Stimulated activated effector memory CD8-positive, alpha-beta T cell treated with anti-CD3 and anti-CD28 coated beads, Interleukin-12 subunit alpha, Interleukin-12 subunit beta, amount 100 ng/mL, for 72 hours (primary cell): ENCODE data around the gene CCDC175.

Experiments used
- ATAC-seq: fragments of 150-1000 bp; cut with Tn5 transposase; 2 replicates; pipeline ENCODE4 v1.10.0; 2021
- DNase-seq, 2 donors: peaks; one replicate each; pipeline ENCODE4 v3.0.0; 2021 to 2022; ENCODE audit warnings: low spot score in 2 of 2
- H3K27ac Mint-ChIP-seq: one replicate; pipeline ENCODE4 v1.8.0; 2022; ENCODE audit warnings: mild to moderate bottlenecking, mixed read lengths
- H3K36me3 Mint-ChIP-seq: one replicate; pipeline ENCODE4 v1.8.0; 2022; ENCODE audit warnings: mild to moderate bottlenecking, mixed read lengths
- H3K4me1 Mint-ChIP-seq: one replicate; pipeline ENCODE4 v1.8.0; 2022; ENCODE audit warnings: mixed read lengths
- H3K4me3 Mint-ChIP-seq: one replicate; pipeline ENCODE4 v1.8.0; 2022; ENCODE audit warnings: mild to moderate bottlenecking, mixed read lengths
- H3K9me3 Mint-ChIP-seq: one replicate; pipeline ENCODE4 v1.8.0; 2022; ENCODE audit warnings: mixed read lengths

CCDC175 gene

DNA sequence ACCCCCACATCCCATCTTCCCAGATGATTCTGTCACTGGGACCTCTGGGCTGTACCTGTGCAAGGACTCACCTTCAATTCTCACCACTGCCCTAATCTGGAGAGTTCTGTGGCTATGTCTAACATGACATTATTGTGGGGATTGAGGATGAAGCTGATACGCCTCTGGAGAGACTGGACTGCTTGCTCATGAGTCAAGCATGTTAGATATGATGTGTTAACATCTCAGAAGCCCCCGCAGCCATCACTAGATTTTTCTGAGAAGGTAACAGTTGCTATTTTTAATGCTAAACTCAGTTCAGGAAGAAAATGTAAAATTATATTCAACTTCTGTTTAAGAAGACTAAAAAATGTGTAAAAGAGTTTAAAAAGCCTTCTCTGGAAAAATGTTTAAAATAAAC is 66.6 kb downstream of the CCDC175 start:
- H3K4me3 Mint-ChIP-seq, result no peak overlapping the region
- H3K4me1 Mint-ChIP-seq, result no peaks in the 10 kb centered on the region
- no peaks in the 10 kb centered on the region for H3K36me3 Mint-ChIP-seq
- ATAC-seq (no peak), DNase-seq (no peak)
- H3K27ac Mint-ChIP-seq, result no peak overlapping the region
- H3K9me3 Mint-ChIP-seq, result no peaks in the 10 kb centered on the region

DNA sequence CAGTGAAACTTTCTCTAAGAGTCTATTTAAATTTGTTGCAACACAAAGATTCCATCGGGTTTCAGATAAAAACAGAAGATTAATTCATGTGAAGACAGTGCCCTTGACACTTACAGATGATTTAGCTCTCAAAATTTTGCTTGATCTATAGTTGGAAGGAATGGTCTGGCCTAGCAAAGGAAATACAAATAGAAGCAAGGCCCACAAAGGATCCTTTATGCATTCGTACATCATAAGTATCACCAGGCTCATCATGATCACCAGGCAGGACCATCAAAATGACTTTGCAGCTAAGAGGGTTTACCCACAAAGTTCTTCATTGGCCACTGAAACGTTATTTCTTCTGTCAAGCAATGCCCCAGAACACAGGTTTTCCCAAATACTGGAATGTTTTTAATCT is 67.5 kb downstream of the CCDC175 start:
- no peak for ATAC-seq
- H3K9me3 Mint-ChIP-seq, result no peaks in the 10 kb centered on the region
- no peaks in the 10 kb centered on the region for H3K4me1 Mint-ChIP-seq

DNA sequence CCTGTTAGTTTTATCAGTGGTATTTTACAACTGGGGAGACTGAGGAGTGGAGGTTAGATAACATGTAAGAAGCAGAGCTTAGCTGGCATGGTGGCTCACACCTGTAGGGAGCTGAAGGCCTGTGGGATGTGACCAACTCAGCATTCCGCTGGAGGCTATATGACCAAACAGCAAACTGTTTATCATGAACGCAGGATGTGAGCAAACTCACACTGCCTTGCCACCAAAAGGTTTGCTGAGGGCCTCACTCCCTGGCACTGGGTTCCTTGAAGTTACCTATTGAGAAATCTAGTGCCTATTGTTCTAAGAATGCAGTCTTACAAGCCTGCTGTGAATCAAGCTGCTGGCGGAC is 68.9 kb downstream of the CCDC175 start:
- Mint-ChIP-seq H3K4me1 (no peaks in the 10 kb centered on the region), H3K4me3 (no peak overlapping the region), H3K27ac (no peak overlapping the region), H3K9me3 (no peaks in the 10 kb centered on the region), H3K36me3 (no peaks in the 10 kb centered on the region)
- DNase-seq, result no peak
- no peak for ATAC-seq

More for the DNA sequence above, 67.5 kb downstream of the CCDC175 start:
- H3K4me3 Mint-ChIP-seq, result no peak overlapping the region
- H3K27ac Mint-ChIP-seq, result no peak overlapping the region
- no peaks in the 10 kb centered on the region for H3K36me3 Mint-ChIP-seq
- no peak for DNase-seq

DNA sequence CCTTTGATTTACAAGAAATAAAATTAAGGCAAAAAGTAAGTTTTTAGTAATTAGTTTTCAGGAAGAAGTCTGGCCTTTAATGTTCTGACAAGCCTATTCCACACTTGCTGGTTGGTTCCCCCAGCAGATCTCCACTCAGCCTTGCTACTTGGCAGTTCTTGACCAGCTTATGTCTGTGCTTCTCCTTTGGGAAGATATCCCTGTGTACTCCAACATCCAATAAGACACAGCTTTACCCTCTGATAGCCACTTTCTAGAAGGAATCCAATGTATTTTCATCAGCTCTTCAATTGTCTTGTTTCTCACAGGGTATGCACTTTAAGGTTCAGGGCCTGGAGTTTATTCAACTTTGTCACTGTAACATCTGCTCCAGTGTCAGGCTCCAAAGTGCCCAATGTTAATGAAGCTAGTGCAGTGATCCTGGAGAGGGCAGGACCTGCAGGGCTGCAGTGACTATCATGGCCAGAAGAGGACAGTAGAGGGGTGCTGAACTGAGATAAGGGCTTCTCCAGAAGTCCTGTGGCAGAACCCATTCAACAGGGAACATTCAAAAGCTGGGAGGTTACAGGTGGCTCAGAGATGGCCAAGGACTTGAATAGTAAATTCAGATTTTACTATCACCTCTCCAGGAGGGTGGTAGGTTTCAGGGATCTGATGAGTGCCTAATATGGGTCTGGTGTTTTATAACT is 69.4 kb downstream of the CCDC175 start:
- DNase-seq (peak; percentile 10 to 68), ATAC-seq (peak; percentile 71)
- H3K36me3 Mint-ChIP-seq, result no peaks in the 10 kb centered on the region
- no peaks in the 10 kb centered on the region for H3K9me3 Mint-ChIP-seq
- no peak overlapping the region for H3K4me3 Mint-ChIP-seq
- H3K27ac Mint-ChIP-seq, result no peak overlapping the region
- no peaks in the 10 kb centered on the region for H3K4me1 Mint-ChIP-seq

DNA sequence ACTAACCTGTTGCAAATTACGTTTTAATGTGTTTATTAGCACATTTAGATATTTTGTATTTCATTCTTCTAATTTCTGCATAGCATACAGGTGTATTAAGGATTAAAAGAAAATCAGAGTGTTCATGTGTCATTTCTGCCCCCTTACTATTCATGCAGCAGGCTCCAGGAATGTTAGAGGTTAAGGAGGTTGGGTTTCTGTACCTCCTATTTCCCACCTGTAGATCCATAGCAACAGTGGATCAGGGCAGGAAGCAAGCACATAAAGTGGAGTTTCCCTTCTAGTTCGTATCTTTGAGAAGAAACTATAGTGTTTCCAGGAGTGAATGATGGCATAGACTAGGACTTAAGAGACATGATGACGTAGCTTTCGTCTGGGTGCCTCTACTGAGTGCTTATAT is 73.4 kb downstream of the CCDC175 start:
- DNase-seq, result no peak
- no peaks in the 10 kb centered on the region for H3K4me1 Mint-ChIP-seq

DNA sequence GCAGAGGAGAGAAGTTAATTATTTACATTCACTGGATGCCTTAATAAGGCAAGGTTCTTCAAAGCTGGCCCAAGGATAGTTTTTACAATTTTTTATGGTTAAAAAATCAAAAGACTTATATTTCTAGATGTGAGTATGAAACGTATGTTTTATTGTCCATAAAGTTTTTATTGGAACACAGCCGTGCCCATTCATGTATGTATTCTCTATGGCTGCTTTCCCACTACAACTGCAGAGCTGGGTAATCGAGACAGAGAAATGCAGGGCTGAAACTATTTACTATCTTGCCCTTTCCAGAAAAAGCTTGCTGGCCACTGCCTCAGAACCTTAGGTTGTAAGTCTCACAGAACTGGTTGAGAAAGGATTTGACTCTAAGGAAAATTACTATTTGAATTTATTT is 75.9 kb downstream of the CCDC175 start:
- ATAC-seq, result no peak
- peaks cover 7% of the 10 kb centered on the region for H3K4me1 Mint-ChIP-seq
- no peaks in the 10 kb centered on the region for H3K9me3 Mint-ChIP-seq
- no peak overlapping the region for H3K4me3 Mint-ChIP-seq
- H3K27ac Mint-ChIP-seq, result no peak overlapping the region
- H3K36me3 Mint-ChIP-seq, result peaks cover 57% of the 10 kb centered on the region
- DNase-seq, result no peak

More for the DNA sequence above, 73.4 kb downstream of the CCDC175 start:
- Mint-ChIP-seq H3K27ac (no peak overlapping the region), H3K36me3 (peaks cover 33% of the 10 kb centered on the region), H3K4me3 (no peak overlapping the region), H3K9me3 (no peaks in the 10 kb centered on the region)
- no peak for ATAC-seq

DNA sequence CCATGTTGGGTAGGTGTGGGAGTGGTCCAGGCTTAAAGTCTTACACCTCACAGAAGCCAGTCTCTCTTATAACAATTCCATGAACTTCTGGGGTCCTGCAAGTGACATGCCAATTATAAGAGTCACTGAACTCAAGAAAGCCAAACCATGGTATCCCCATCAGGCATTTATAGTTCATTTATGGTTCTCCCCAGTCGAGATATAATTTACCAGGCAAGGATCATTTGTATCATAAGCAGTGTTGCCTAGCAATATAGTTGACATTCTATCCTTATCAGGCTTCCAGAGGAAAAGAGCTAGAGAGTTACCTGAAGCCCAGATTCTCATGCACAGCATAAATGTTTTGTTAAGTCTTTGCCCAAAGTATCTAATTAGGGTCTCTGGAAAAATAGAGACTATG is 84.2 kb downstream of the CCDC175 start:
- no peaks in the 10 kb centered on the region for H3K9me3 Mint-ChIP-seq
- no peak for DNase-seq
- H3K27ac Mint-ChIP-seq, result no peak overlapping the region
- H3K36me3 Mint-ChIP-seq, result peaks cover 91% of the 10 kb centered on the region
- ATAC-seq, result no peak
- H3K4me1 Mint-ChIP-seq, result peaks cover 30% of the 10 kb centered on the region
- no peak overlapping the region for H3K4me3 Mint-ChIP-seq

DNA sequence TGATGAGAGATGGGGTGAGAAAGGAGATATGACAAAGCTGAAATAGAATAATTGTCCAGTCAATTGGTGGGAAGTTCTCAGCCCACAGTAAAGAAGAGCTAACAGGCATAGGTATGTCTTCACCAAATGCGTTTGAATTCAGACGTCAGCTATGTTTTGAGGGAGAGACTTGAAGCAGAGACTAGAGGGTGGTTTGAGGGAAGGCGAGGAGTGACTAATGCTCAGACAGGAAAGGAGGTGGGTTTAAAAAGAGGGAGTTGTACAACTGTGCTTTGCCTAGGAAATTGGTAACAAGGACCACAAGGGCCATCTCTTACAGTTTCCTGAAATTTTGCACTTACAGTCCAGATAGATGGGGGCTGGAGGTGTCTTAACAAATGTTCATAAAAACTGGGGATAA is 85.9 kb downstream of the CCDC175 start:
- Mint-ChIP-seq H3K27ac (no peak overlapping the region), H3K4me1 (peaks cover 29% of the 10 kb centered on the region), H3K36me3 (peaks cover 76% of the 10 kb centered on the region), H3K4me3 (no peak overlapping the region), H3K9me3 (no peaks in the 10 kb centered on the region)
- no peak for DNase-seq
- no peak for ATAC-seq

DNA sequence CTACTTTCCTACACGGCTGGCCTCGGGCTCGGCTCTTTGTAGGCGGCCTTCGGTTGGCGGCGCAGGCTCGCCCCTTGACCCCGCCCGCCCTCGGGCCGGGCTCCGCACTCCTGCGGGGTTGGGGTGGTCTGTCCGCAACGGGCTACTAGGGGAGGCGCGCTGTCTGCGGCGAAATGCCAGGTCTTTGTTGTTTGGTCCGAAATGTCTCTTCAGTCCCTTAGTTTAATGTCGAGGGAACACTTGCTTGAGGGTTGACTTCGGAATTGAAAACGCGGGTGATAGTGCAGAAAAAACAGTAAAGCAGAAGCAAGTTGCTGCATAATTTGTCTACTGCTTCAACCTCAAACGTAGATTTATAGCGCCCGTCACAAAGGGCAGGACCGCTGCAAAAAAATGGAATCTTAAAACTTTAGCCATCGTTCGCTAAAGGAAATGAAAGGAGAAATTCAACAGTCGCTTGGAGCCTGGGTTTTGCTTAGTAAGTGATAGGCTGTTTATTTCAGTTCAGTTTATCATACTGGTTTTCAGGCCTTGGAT is 91.9 kb downstream of the CCDC175 start:
- Mint-ChIP-seq H3K4me1 (peaks cover 64% of the 10 kb centered on the region), H3K9me3 (no peaks in the 10 kb centered on the region), H3K36me3 (peaks cover 20% of the 10 kb centered on the region), H3K27ac (peak overlapping the region; percentile 87), H3K4me3 (peak overlapping the region; percentile 80)
- peak; percentile 70 for ATAC-seq
- DNase-seq, result no peak

DNA sequence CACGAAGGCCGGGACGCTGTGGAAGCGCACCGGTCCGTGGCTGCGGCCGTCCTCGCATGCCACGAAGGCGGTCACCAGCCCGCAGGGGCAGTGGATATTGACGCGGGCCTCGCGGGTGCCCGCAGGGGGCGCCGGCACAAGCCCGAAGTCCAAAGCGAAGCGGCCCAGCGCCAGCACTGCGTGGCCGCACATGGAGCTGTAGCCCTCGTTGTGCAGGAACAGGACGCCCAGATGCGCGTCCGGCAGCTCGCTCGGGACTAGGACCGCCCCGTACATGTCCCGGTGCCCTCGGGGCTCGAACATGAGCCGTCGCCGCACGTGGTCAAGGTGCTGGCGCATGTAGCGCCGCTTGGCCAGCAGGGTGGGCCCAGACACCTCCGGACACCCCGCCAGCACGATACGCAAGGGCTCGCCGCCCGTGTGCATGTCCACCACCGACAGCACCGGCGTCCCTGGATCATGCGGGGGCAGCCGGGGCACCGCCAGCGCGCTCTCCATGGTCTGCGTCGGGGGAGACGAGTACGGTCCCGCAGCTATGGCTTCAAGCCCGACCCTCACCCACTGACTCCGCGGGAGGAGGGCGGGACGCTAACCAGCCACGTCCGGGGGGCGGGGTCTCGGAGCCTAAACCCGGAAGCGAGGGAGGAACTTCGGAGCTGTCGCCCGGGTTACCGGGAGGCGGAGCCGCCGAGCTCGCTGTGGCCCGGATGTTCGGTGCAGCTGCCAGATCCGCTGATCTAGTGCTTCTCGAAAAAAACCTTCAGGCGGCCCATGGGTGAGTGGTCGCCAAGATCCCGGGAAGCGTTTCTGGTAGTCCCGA is 92.6 kb downstream of the CCDC175 start, which contains the start of the genes JKAMP and L3HYPDH:
Gene JKAMP, plus strand, starts transcription at position 699 of the 820 bp plus-strand sequence. Its CDS starts 73 bp downstream, at position 772.
Gene L3HYPDH, minus strand, starts transcription at position 590 of the 820 bp plus-strand sequence. Its CDS starts 92 bp downstream, at position 498.
- Mint-ChIP-seq H3K4me3 (peak within 1 kb of the TSS; percentile 80), H3K36me3 (peaks cover 14% of the 10 kb centered on the region)

DNA sequence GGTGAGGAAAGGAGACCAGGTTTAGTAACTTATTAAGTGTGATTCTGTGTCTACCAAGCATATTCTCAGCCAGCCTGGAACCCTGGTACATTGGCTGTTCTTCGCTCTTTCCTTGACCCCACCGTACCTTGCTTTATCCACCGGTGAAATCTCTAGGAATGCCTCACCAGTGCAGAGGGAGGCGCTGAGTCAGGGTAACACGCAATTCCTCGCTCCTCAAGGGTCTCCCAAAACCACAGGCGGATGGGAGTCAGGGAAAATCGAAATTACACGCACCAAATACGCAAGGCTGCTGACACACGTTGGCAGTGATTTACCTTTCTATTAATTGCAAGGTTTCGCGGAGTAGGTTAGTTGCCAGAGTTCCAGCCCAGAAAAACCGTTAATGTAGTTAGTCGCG is 93.2 kb downstream of the CCDC175 start:
- H3K4me1 Mint-ChIP-seq, result peaks cover 51% of the 10 kb centered on the region

More for the DNA sequence above, 92.6 kb downstream of the CCDC175 start, which contains the start of the genes JKAMP and L3HYPDH:
- H3K27ac Mint-ChIP-seq, result peak within 1 kb of the TSS; percentile 87
- H3K9me3 Mint-ChIP-seq, result no peaks in the 10 kb centered on the region
- peak; percentile 89 to 97 for DNase-seq
- peaks cover 58% of the 10 kb centered on the region for H3K4me1 Mint-ChIP-seq
- ATAC-seq, result peak; percentile 95

DNA sequence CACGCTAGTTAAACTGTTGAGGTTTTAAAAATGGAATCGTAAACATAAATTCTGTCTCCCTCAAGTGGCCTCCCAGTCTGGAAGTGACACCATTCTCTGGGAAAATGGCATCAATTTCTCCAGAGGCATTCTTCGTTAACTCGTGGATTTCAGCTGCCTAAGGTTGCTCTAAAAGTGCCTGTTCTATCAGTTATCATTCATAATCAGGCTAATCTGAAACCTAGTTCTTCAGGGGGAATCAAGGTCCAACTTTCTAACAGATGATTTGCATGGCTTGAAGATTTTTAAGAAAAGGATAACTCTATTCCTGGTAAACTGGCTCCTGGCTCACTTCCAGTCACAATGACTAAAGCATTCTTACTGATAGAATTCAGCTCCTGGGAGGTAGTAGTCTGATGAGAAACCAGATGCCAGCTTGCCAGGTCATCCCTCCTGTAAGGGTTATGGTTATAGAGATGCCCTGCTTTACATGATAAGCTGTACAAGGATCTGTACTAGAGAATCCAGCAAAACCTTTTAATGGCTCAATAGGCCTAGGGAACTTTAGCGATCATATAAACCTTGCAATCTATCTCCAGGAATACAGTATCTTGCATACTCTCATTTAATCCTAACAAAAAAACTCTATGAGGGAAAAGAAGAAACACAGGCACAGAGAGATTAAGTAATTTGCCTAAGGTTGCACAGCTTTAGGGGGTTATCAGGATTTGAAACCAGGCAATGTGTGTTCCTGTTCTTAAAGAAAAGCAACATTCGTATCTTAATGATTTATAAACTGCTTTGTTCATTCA is 93.9 kb downstream of the CCDC175 start:
- ATAC-seq (no peak), DNase-seq (no peak)
- Mint-ChIP-seq H3K4me3 (peak overlapping the region; percentile 80), H3K9me3 (no peaks in the 10 kb centered on the region), H3K27ac (peak overlapping the region; percentile 87), H3K4me1 (peaks cover 48% of the 10 kb centered on the region), H3K36me3 (peaks cover 9% of the 10 kb centered on the region)

More for the DNA sequence above, 93.2 kb downstream of the CCDC175 start:
- Mint-ChIP-seq H3K9me3 (no peaks in the 10 kb centered on the region), H3K4me3 (peak overlapping the region; percentile 80), H3K27ac (peak overlapping the region; percentile 87), H3K36me3 (peaks cover 14% of the 10 kb centered on the region)
- DNase-seq (no peak), ATAC-seq (no peak)

DNA sequence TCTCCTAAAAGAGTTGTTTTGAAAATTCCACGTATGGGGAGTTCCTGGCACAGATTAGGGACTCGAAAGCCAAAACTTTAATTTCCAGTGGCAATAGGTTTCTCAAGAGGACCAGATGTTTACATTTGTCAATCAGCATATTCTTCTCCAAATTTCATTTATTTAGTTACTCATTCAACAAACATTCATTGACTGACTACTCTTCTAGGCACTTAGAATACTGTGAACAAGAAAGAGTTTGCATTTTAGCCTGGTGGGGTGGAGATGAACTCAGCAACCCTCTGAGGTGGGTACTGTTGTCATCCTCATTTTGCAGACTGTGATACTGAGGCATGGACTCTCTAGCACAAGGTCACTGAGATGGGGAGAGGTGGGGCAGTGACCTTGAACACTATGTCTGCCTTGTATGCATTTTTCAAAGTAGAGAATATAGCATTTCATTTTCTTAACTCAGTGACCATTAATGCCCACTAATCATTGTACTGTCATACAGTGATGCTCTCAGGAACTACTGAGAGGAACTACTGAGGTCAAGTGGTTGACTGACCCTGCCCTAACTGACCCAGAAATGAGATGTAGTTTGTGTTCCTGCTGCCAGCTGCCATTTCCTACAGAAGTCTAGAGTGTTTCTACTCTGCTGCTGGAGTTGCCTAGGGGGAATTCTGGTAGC is 94.6 kb downstream of the CCDC175 start:
- H3K27ac Mint-ChIP-seq, result peak overlapping the region; percentile 37
- no peak for DNase-seq
- ATAC-seq, result no peak
- H3K9me3 Mint-ChIP-seq, result no peaks in the 10 kb centered on the region
- H3K36me3 Mint-ChIP-seq, result peaks cover 9% of the 10 kb centered on the region
- H3K4me3 Mint-ChIP-seq, result peak overlapping the region; percentile 80
- peaks cover 48% of the 10 kb centered on the region for H3K4me1 Mint-ChIP-seq

DNA sequence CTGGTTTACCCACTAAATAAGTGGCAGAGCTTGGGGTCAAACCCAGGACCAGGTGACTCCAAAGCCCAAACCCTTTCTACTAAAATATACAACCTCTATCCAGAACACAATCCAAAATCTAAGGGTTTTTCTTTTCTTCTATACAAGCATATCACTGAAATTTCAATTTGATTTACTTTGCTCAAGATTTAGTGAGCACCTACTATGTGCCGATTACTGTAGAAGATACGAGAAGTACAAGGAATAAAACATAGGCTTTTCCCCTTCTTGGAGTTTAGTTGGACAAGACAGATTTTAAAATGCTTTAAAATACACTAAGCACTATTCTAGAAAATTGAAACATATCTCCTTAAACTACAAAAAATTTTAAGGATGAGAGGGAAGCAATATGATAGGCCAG is 95.2 kb downstream of the CCDC175 start:
- Mint-ChIP-seq H3K36me3 (peaks cover 10% of the 10 kb centered on the region), H3K9me3 (no peaks in the 10 kb centered on the region), H3K4me1 (peaks cover 48% of the 10 kb centered on the region), H3K27ac (peak overlapping the region; percentile 4), H3K4me3 (peak overlapping the region; percentile 80)
- DNase-seq, result no peak
- no peak for ATAC-seq
